ENCODE measurements around the gene KRTAP12-2.
"Not testable (repeated sequence)": the region's sequence is repeated elsewhere in the genome, so short reads cannot be mapped to it uniquely, and the experiment has no call there.

The KRTAP12-2 gene

DNA sequence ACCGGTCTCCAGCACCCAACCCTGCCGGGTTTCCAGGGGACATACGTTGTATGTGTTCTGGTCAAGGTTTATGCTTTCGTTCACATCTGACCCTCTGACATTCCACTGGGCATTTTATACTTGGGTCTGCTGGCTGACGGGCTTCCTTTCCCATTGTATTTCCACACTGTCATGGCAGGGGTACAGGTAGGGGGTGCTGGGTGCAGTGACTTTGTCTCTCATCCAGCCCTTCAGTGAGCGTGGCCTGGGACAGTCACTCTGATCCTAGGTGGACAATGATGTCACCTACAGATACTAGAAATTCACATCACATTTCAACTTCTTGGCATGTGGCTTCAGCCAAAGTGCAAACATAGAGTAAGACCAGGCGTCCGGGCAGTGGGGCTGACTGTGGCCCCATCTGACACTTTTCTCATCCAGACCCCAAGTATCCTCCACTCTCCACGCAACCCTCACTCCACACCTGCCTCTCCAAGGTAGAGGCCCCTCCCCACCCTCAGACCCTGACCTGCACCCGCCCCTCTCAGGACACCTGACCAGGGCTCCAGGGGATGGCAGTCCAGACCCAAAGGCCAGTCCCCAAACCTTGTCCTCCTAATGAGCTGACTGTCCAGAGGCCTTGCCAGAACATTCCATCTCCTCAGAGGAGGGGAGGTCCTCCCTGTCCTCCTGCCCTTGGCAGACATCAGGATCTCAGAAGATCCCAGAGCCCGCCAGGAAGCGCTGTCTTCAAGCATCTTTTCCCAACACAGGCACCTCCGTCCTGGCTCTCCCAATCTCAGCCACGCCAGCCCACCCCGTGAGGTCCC, 30.3 kb downstream of the KRTAP12-2 start:
- H3K4me3 ChIP-seq (ENCODE audit: low read length): no peak overlapping the region
- TF ChIP-seq CTCF (IDR thresholded peaks at IDR 0.05; ENCODE audit: insufficient read depth, low read depth, low read length, missing control alignments): no peak
- DNase-seq (ENCODE audit: low read depth): no peak

GRCh38 chr21:44632067-44632466, 34.7 kb downstream of the KRTAP12-2 start:
- H3K4me3 ChIP-seq (ENCODE audit: low read length): no peak overlapping the region
- no peak for TF ChIP-seq CTCF (IDR thresholded peaks at IDR 0.05; ENCODE audit: insufficient read depth, low read depth, low read length, missing control alignments)
- no peak for DNase-seq (ENCODE audit: low read depth)

DNA sequence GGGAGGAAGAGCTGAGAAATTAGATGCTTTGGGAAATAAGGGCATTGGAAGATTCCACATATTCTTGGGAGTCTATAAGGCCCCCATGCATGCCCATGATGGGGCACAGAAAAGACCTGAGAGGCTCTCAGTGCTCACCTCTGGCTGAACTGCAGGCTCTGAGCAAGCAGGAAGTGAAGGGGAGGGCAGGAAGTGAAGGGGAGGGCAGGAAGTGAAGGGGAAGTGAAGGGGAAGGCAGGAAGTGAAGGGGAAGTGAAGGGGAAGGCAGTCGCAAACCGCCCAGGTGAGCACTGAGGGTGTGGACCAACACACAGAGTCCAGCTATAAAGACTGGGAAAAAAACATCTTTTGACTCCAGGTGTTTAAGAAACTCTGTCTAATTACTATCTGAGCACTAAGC, 36.3 kb downstream of the KRTAP12-2 start:
- DNase-seq (ENCODE audit: low read depth): no peak
- H3K4me3 ChIP-seq (ENCODE audit: low read length): no peak overlapping the region
- no peak for TF ChIP-seq CTCF (IDR thresholded peaks at IDR 0.05; ENCODE audit: insufficient read depth, low read depth, low read length, missing control alignments)

DNA sequence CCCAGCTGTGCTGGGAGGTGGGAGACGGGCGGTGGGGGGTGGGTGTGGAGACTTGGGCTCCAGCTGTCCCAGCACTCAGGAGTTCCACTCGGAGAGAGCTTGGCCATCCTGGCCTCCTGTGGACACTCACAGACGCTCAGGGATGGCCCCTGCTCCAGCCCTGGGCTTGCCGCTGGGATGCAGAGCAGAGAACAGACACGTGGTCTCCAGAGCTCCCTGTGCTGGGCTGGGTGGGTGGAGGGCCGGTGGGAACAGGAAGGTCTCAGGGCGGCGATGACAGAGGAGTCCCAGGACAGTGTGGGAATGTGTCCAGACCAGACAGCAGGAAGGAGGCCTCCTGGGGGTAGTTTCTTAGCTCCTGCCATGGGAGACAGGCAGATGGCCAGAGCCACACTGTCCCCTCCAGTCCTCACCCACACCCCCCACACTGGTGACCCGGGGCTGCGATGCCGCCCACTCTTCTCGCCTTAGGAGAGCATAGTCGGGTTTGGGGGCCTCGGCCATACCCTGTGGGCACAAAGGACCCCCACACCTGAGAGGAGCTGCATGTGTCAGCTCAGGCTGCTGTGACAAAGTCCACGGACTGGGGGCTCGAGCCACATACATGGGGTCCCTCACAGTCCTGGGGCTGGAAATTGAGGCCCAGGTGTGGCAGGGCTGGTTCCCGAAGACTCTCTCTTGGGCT, 37.9 kb downstream of the KRTAP12-2 start:
- no peak for DNase-seq (ENCODE audit: low read depth)
- no peak overlapping the region for H3K4me3 ChIP-seq (ENCODE audit: low read length)
- no peak for TF ChIP-seq CTCF (IDR thresholded peaks at IDR 0.05; ENCODE audit: insufficient read depth, low read depth, low read length, missing control alignments)

DNA sequence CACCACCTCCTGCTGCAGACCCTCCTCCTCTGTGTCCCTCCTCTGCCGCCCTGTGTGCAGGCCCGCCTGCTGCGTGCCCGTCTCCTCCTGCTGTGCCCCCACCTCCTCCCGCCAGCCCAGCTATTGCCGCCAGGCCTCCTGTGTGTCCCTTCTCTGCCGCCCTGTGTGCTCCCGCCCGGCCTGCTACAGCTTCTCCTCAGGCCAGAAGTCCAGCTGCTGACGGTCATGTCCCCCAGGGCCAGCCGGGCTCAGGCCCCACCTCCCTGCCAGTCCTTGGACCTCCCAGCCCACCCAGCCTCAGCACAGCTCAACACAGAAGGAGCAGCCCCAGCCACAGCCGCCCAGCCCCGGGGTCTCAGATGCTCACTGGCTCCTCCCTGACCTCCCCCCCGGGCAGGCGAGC, 38.9 kb downstream of the KRTAP12-2 start:
- DNase-seq (ENCODE audit: low read depth); H3K4me3 ChIP-seq (ENCODE audit: low read length): not testable (repeated sequence)

DNA sequence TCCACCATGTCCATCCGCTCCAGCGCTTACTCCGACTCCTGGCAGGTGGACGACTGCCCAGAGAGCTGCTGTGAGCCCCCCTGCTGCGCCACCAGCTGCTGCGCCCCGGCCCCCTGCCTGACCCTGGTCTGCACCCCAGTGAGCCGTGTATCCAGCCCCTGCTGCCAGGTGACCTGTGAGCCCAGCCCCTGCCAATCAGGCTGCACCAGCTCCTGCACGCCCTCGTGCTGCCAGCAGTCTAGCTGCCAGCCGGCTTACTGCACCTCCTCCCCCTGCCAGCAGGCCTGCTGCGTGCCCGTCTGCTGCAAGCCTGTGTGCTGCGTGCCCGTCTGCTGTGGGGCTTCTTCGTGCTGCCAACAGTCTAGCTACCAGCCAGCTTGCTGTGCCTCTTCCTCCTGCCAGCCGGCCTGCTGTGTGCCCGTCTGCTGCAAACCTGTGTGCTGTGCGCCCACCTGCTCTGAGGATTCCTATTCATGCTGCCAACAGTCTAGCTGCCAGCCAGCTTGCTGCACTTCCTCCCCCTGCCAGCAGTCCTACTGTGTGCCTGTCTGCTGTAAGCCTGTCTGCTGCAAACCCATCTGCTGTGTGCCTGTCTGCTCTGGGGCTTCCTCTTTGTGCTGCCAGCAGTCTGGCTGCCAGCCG, 39.4 kb downstream of the KRTAP12-2 start:
- DNase-seq (ENCODE audit: low read depth); H3K4me3 ChIP-seq (ENCODE audit: low read length): not testable (repeated sequence)

GRCh38 chr21:44626673-44627143, 40.0 kb downstream of the KRTAP12-2 start, which contains the start of gene KRTAP10-9:
TSS of gene KRTAP10-9 (plus strand) at chr21:44627093. CDS start at chr21:44627172, 79 bp downstream.
- H3K4me3 ChIP-seq (ENCODE audit: low read length): no peak within 1 kb of the TSS
- DNase-seq (ENCODE audit: low read depth): no peak
- no peak for TF ChIP-seq CTCF (IDR thresholded peaks at IDR 0.05; ENCODE audit: insufficient read depth, low read depth, low read length, missing control alignments)
